HEK293 (cell line): ENCODE measurements around the gene ZGPAT.

Source experiments
- CTCF ChIA-PET: fragments of 350-600 bp; formaldehyde crosslinking; extraction: SDS; loops from one replicate; lab custom pipeline; 2021; ENCODE audit warnings: antibody characterized with exemption; lab: Yijun Ruan, JAX
- POLR2A ChIA-PET: fragments of 300-600 bp; formaldehyde crosslinking; extraction: SDS; loops from one replicate; lab custom pipeline; 2020; ENCODE audit warnings: antibody characterized with exemption, inconsistent platforms; lab: Yijun Ruan, JAX
- H3K27ac ChIP-seq: fragments of 200-500 bp; sonication (Bioruptor generic); 2 replicates; pipeline ENCODE4 v1.5.1; 2014; ENCODE audit warnings: low read depth, low read length, control low read depth, inconsistent platforms; ENCODE audit errors: extremely low read depth
- H3K36me3 ChIP-seq, 2 experiments: fragments of 200-500 bp in 1 of 2; sonication (Bioruptor generic) in 1 of 2; 1 replicate in 1 of 2; 2 replicates in 1 of 2; pipeline ENCODE4 v1.5.1; 2014 to 2017; ENCODE audit warnings: inconsistent platforms in 2 of 2, low read length in 2 of 2; ENCODE audit not compliant: control insufficient read depth in 2 of 2, insufficient read depth in 1 of 2
- H3K4me1 ChIP-seq: fragments of 200-500 bp; sonication (Bioruptor generic); 2 replicates; pipeline ENCODE4 v1.5.1; 2014; ENCODE audit warnings: mild to moderate bottlenecking, low read length, inconsistent platforms; ENCODE audit not compliant: control insufficient read depth, insufficient read depth
- H3K4me3 ChIP-seq: 2 replicates; pipeline ENCODE4 v1.5.1; 2011; ENCODE audit warnings: low read depth, mild to moderate bottlenecking, control low read depth, low read length, moderate library complexity
- H3K9me3 ChIP-seq: fragments of 200-500 bp; sonication (Bioruptor generic); 2 replicates; pipeline ENCODE4 v1.5.1; 2014; ENCODE audit warnings: low read depth, low read length, inconsistent platforms; ENCODE audit not compliant: control insufficient read depth, insufficient read depth
- FEZF1 ChIP-seq: fragments of 450-650 bp; formaldehyde crosslinking; IDR thresholded peaks from 2 replicates; pipeline ENCODE4 v1.5.1; 2016; ENCODE audit warnings: missing biosample characterization, missing genetic modification characterization
- GFI1B ChIP-seq: fragments of 450-650 bp; formaldehyde crosslinking; IDR thresholded peaks from 2 replicates; pipeline ENCODE4 v1.5.1; 2016; ENCODE audit warnings: missing biosample characterization, missing genetic modification characterization
- GLIS1 ChIP-seq: fragments of 450-650 bp; formaldehyde crosslinking; IDR thresholded peaks from 2 replicates; pipeline ENCODE4 v1.5.1; 2016; ENCODE audit warnings: missing biosample characterization, missing genetic modification characterization
- GLIS2 ChIP-seq: fragments of 450-650 bp; formaldehyde crosslinking; IDR thresholded peaks from 2 replicates; pipeline ENCODE4 v1.5.1; 2016; ENCODE audit warnings: missing biosample characterization, missing genetic modification characterization
- HIC1 ChIP-seq: fragments of 450-650 bp; formaldehyde crosslinking; IDR thresholded peaks from 2 replicates; pipeline ENCODE4 v1.5.1; 2016; ENCODE audit warnings: missing biosample characterization, missing genetic modification characterization
- KLF17 ChIP-seq: fragments of 450-650 bp; formaldehyde crosslinking; IDR thresholded peaks from 2 replicates; pipeline ENCODE4 v1.5.1; 2016; ENCODE audit warnings: missing biosample characterization, missing genetic modification characterization
- KLF8 ChIP-seq: fragments of 450-650 bp; formaldehyde crosslinking; IDR thresholded peaks from 2 replicates; pipeline ENCODE4 v1.5.1; 2016; ENCODE audit warnings: missing biosample characterization, missing genetic modification characterization
- OSR2 ChIP-seq: fragments of 450-650 bp; formaldehyde crosslinking; IDR thresholded peaks from 2 replicates; pipeline ENCODE4 v1.5.1; 2016; ENCODE audit warnings: missing biosample characterization, missing genetic modification characterization
- ZBTB20 ChIP-seq: fragments of 450-650 bp; formaldehyde crosslinking; IDR thresholded peaks from 2 replicates; pipeline ENCODE4 v1.5.1; 2016; ENCODE audit warnings: missing biosample characterization, missing genetic modification characterization
- ZBTB21 ChIP-seq: fragments of 450-650 bp; formaldehyde crosslinking; IDR thresholded peaks from 2 replicates; pipeline ENCODE4 v1.5.1; 2017; ENCODE audit warnings: missing biosample characterization, missing genetic modification characterization
- ZBTB26 ChIP-seq: fragments of 450-650 bp; formaldehyde crosslinking; optimal IDR thresholded peaks from 2 replicates; pipeline ENCODE3; 2016; ENCODE audit warnings: missing biosample characterization, mild to moderate bottlenecking, missing genetic modification characterization
- ZBTB8A ChIP-seq: fragments of 450-650 bp; formaldehyde crosslinking; IDR thresholded peaks from 2 replicates; pipeline ENCODE4 v1.5.1; 2016; ENCODE audit warnings: missing biosample characterization, missing genetic modification characterization
- ZFHX2 ChIP-seq: fragments of 450-650 bp; formaldehyde crosslinking; conservative IDR thresholded peaks from 2 replicates; pipeline ENCODE4 v1.5.1; 2016; ENCODE audit warnings: missing biosample characterization, missing genetic modification characterization
- ZIC2 ChIP-seq: fragments of 450-650 bp; formaldehyde crosslinking; IDR thresholded peaks from 2 replicates; pipeline ENCODE4 v1.5.1; 2016; ENCODE audit warnings: missing biosample characterization, missing genetic modification characterization
- ZNF280C ChIP-seq: fragments of 450-650 bp; formaldehyde crosslinking; IDR thresholded peaks from 2 replicates; pipeline ENCODE4 v1.5.1; 2016; ENCODE audit warnings: missing biosample characterization, missing genetic modification characterization
- ZNF311 ChIP-seq: fragments of 450-650 bp; formaldehyde crosslinking; IDR thresholded peaks from 2 replicates; pipeline ENCODE4 v1.5.1; 2017; ENCODE audit warnings: missing biosample characterization, missing genetic modification characterization, borderline replicate concordance
- ZNF341 ChIP-seq: fragments of 450-650 bp; formaldehyde crosslinking; IDR thresholded peaks from 2 replicates; pipeline ENCODE4; 2016; ENCODE audit warnings: low read depth, missing biosample characterization, missing genetic modification characterization
- ZNF423 ChIP-seq: fragments of 450-650 bp; formaldehyde crosslinking; IDR thresholded peaks from 2 replicates; pipeline ENCODE4 v1.5.1; 2016; ENCODE audit warnings: missing biosample characterization, missing genetic modification characterization
- ZNF426 ChIP-seq: fragments of 450-650 bp; formaldehyde crosslinking; IDR thresholded peaks from 2 replicates; pipeline ENCODE4 v1.5.1; 2017; ENCODE audit warnings: missing biosample characterization, missing genetic modification characterization, mild to moderate bottlenecking, inconsistent platforms, moderate library complexity
- ZNF473 ChIP-seq: fragments of 450-650 bp; formaldehyde crosslinking; IDR thresholded peaks from 2 replicates; pipeline ENCODE4 v1.5.1; 2017; ENCODE audit warnings: missing biosample characterization, missing genetic modification characterization
- ZNF555 ChIP-seq: fragments of 450-650 bp; formaldehyde crosslinking; conservative IDR thresholded peaks from 2 replicates; pipeline ENCODE4 v1.5.1; 2017; ENCODE audit warnings: missing biosample characterization, mild to moderate bottlenecking, missing genetic modification characterization, inconsistent platforms
- ZNF580 ChIP-seq: fragments of 450-650 bp; formaldehyde crosslinking; IDR thresholded peaks from 2 replicates; pipeline ENCODE4 v1.5.1; 2016; ENCODE audit warnings: missing biosample characterization, missing genetic modification characterization
- ZNF626 ChIP-seq: fragments of 450-650 bp; sonication (Bioruptor Pico); formaldehyde crosslinking; IDR thresholded peaks from 2 replicates; pipeline ENCODE4 v1.5.1; 2018; ENCODE audit warnings: missing biosample characterization, missing genetic modification characterization, inconsistent platforms
- ZNF843 ChIP-seq: fragments of 450-650 bp; formaldehyde crosslinking; IDR thresholded peaks from 2 replicates; pipeline ENCODE4 v1.5.1; 2016; ENCODE audit warnings: missing biosample characterization, missing genetic modification characterization
- ZSCAN5A ChIP-seq: fragments of 450-650 bp; formaldehyde crosslinking; IDR thresholded peaks from 2 replicates; pipeline ENCODE4 v1.5.1; 2016; ENCODE audit warnings: missing biosample characterization, missing genetic modification characterization

ZGPAT gene

GRCh38 chr20:63738687-63739129 lies 30.9 kb downstream of the ZGPAT start:
- ChIA-PET CTCF (interaction anchor here (0.6 kb wide), 1 partner anchor 33 kb away, joined by 3 read pairs; no protein-coding TSS in a partner anchor), POLR2A (no interaction called here)
- Histone ChIP-seq H3K27ac (peak overlapping the region; percentile 49; the same call in 1 of the 2 replicates), H3K4me3 (no peak overlapping the region), H3K36me3 (peaks cover 4 to 59% of the 10 kb centered on the region in 2 experiments; a peak in 2 of 3 replicates), H3K4me1 (no peaks in the 10 kb centered on the region; the same call in 1 of the 2 replicates), H3K9me3 (no peaks in the 10 kb centered on the region)
- TF ChIP-seq OSR2 (tag by site-specific recombination) (no peak), KLF17 (tag by site-specific recombination) (peak; percentile 43; the same call in 1 of the 2 replicates), ZNF473 (no peak), ZNF555 (tag by site-specific recombination) (no peak), ZNF311 (tag by site-specific recombination) (no peak), FEZF1 (tag by site-specific recombination) (no peak), ZNF626 (tag by site-specific recombination) (no peak), GFI1B (tag by site-specific recombination) (no peak)

GRCh38 chr20:63739130-63740069 lies 31.6 kb downstream of the ZGPAT start, which contains the start of gene SLC2A4RG:
SLC2A4RG (plus strand) TSS chr20:63739776; CDS start chr20:63739913, 137 bp downstream.
- POLR2A ChIA-PET: no interaction called here
- peaks cover 4 to 52% of the 10 kb centered on the region in 2 experiments; a peak in 1 of 3 replicates for H3K36me3 ChIP-seq
- CTCF ChIA-PET: no interaction called here
- TF ChIP-seq ZIC2 (peak; percentile 62; the same call in 1 of the 2 replicates), ZNF843 (tag by site-specific recombination) (no peak), ZNF280C (tag by site-specific recombination) (no peak), KLF8 (tag by site-specific recombination) (peak; percentile 68; the same call in 1 of the 2 replicates), ZFHX2 (tag by site-specific recombination) (peak; percentile 57; the same call in 1 of the 2 replicates), GLIS1 (tag by site-specific recombination) (peak; percentile 80), ZBTB8A (peak; percentile 74), ZSCAN5A (tag by site-specific recombination) (0 out of 2 replicates have a peak, but pooled peaks have one; percentile 11), ZBTB21 (no peak), ZNF580 (no peak), ZNF426 (tag by site-specific recombination) (no peak), ZNF423 (peak; percentile 76; the same call in 1 of the 2 replicates), HIC1 (tag by site-specific recombination) (peak; percentile 40; the same call in 1 of the 2 replicates), ZBTB26 (tag by site-specific recombination) (peak; percentile 69), ZBTB20 (peak; percentile 27; the same call in 1 of the 2 replicates), ZNF341 (tag by site-specific recombination) (peak; percentile 59), GLIS2 (tag by site-specific recombination) (peak; percentile 92)

More at GRCh38 chr20:63739130-63740069, 31.6 kb downstream of the ZGPAT start, which contains the start of gene SLC2A4RG:
- Histone ChIP-seq H3K4me3 (peak within 1 kb of the TSS; percentile 54), H3K4me1 (no peaks in the 10 kb centered on the region; the same call in 1 of the 2 replicates), H3K27ac (peak within 1 kb of the TSS; percentile 79), H3K9me3 (no peaks in the 10 kb centered on the region)
